ACC112 (cell line): ENCODE results near the gene TMEM98.
"Not testable (repeated sequence)": the region's sequence is repeated elsewhere in the genome, so short reads cannot be mapped to it uniquely, and the experiment has no call there.

ENCODE experiments used
- H2AFZ ChIP-seq: fragments of 200-600 bp; sonication (generic); one replicate; pipeline ENCODE4 v1.6.0; 2017; ENCODE audit warnings: antibody characterized with exemption, low read length; ENCODE audit not compliant: unreplicated experiment
- H3K27ac ChIP-seq: fragments of 200-600 bp; sonication (generic); 2 replicates; pipeline ENCODE4 v1.5.1; 2014; ENCODE audit warnings: low read depth, mild to moderate bottlenecking, antibody characterized with exemption, low read length, moderate library complexity
- H3K27me3 ChIP-seq: fragments of 200-600 bp; sonication (generic); 2 replicates; pipeline ENCODE4 v1.6.1; 2014; ENCODE audit warnings: mild to moderate bottlenecking, antibody characterized with exemption, low read length, moderate library complexity, mixed read lengths; ENCODE audit not compliant: insufficient read depth
- H3K36me3 ChIP-seq: fragments of 200-600 bp; sonication (generic); 2 replicates; pipeline ENCODE4 v1.6.1; 2016; ENCODE audit warnings: mild to moderate bottlenecking, antibody characterized with exemption, low read length, moderate library complexity, mixed read lengths; ENCODE audit not compliant: insufficient read depth
- H3K4me1 ChIP-seq: fragments of 200-600 bp; sonication (generic); one replicate; pipeline ENCODE4 v1.6.1; 2016; ENCODE audit warnings: low read length, mixed read lengths; ENCODE audit not compliant: insufficient read depth, unreplicated experiment, control insufficient read depth
- H3K4me3 ChIP-seq: fragments of 200-600 bp; sonication (generic); 2 replicates; pipeline ENCODE4 v1.5.1; 2014; ENCODE audit warnings: mild to moderate bottlenecking, low read depth, low read length
- H3K79me2 ChIP-seq: fragments of 200-600 bp; sonication (generic); one replicate; pipeline ENCODE4 v1.6.0; 2016; ENCODE audit warnings: low read length; ENCODE audit not compliant: control insufficient read depth, unreplicated experiment, insufficient read depth

TMEM98 gene

GRCh38 chr17:32955155-32955554 is 27.2 kb downstream of the TMEM98 start:
- Histone ChIP-seq H3K79me2 (no peaks in the 10 kb centered on the region), H3K27me3 (peaks cover 39% of the 10 kb centered on the region), H2AFZ (no peak overlapping the region), H3K36me3 (no peaks in the 10 kb centered on the region), H3K4me1 (no peaks in the 10 kb centered on the region), H3K4me3 (no peak overlapping the region), H3K27ac (no peak overlapping the region)

- H3K36me3 ChIP-seq = no peaks in the 10 kb centered on the region
- H2AFZ ChIP-seq = no peak overlapping the region
These were observed 28.5 kb downstream of the TMEM98 start for GRCh38 chr17:32956240-32956970.

GRCh38 chr17:32958418-32958817 is 30.5 kb downstream of the TMEM98 start:
- Histone ChIP-seq H3K27ac (no peak overlapping the region), H3K4me3 (no peak overlapping the region), H2AFZ (no peak overlapping the region), H3K27me3 (peaks cover 61% of the 10 kb centered on the region), H3K36me3 (no peaks in the 10 kb centered on the region), H3K79me2 (no peaks in the 10 kb centered on the region), H3K4me1 (no peaks in the 10 kb centered on the region)

More at GRCh38 chr17:32956240-32956970, 28.5 kb downstream of the TMEM98 start:
- Histone ChIP-seq H3K4me3 (no peak overlapping the region), H3K79me2 (no peaks in the 10 kb centered on the region), H3K4me1 (no peaks in the 10 kb centered on the region), H3K27me3 (peaks cover 49% of the 10 kb centered on the region), H3K27ac (no peak overlapping the region)

- Histone ChIP-seq H3K27ac (no peak overlapping the region), H3K27me3 (peaks cover 60% of the 10 kb centered on the region), H3K79me2 (no peaks in the 10 kb centered on the region), H3K36me3 (no peaks in the 10 kb centered on the region), H2AFZ (no peak overlapping the region), H3K4me1 (no peaks in the 10 kb centered on the region), H3K4me3 (no peak overlapping the region)
These were observed 32.9 kb downstream of the TMEM98 start for GRCh38 chr17:32960815-32961214.

GRCh38 chr17:32962320-32962711 is 34.4 kb downstream of the TMEM98 start:
- Histone ChIP-seq H3K36me3 (no peaks in the 10 kb centered on the region), H3K4me1 (no peaks in the 10 kb centered on the region), H3K27me3 (peaks cover 46% of the 10 kb centered on the region), H3K4me3 (no peak overlapping the region), H2AFZ (no peak overlapping the region), H3K27ac (no peak overlapping the region), H3K79me2 (no peaks in the 10 kb centered on the region)

- H3K27ac ChIP-seq = no peak overlapping the region
- H3K27me3 ChIP-seq = peaks cover 43% of the 10 kb centered on the region
- no peaks in the 10 kb centered on the region for H3K36me3 ChIP-seq
- no peak overlapping the region for H2AFZ ChIP-seq
- H3K4me1 ChIP-seq = no peaks in the 10 kb centered on the region
- H3K4me3 ChIP-seq = no peak overlapping the region
- H3K79me2 ChIP-seq = no peaks in the 10 kb centered on the region
These were observed 36.6 kb downstream of the TMEM98 start for GRCh38 chr17:32964541-32964940.

- peaks cover 26% of the 10 kb centered on the region for H3K27me3 ChIP-seq
- H3K27ac ChIP-seq, H3K4me3 ChIP-seq, H3K79me2 ChIP-seq, H3K36me3 ChIP-seq, H3K4me1 ChIP-seq, H2AFZ ChIP-seq: not testable (repeated sequence)
These were observed 41.3 kb downstream of the TMEM98 start for GRCh38 chr17:32969231-32969630.

GRCh38 chr17:32970281-32970680 is 42.3 kb downstream of the TMEM98 start:
- Histone ChIP-seq H3K27me3 (peaks cover 16% of the 10 kb centered on the region), H2AFZ (no peak overlapping the region), H3K27ac (no peak overlapping the region), H3K36me3 (no peaks in the 10 kb centered on the region), H3K4me3 (no peak overlapping the region), H3K4me1 (no peaks in the 10 kb centered on the region), H3K79me2 (no peaks in the 10 kb centered on the region)

- no peak overlapping the region for H2AFZ ChIP-seq
- H3K27ac ChIP-seq = no peak overlapping the region
- no peak overlapping the region for H3K4me3 ChIP-seq
- peaks cover 15% of the 10 kb centered on the region; the same call in 1 of the 2 replicates for H3K27me3 ChIP-seq
- H3K4me1 ChIP-seq = no peaks in the 10 kb centered on the region
- H3K79me2 ChIP-seq = no peaks in the 10 kb centered on the region
- H3K36me3 ChIP-seq = no peaks in the 10 kb centered on the region
These were observed 43.2 kb downstream of the TMEM98 start for GRCh38 chr17:32971171-32971570.

- Histone ChIP-seq H3K4me1 (no peaks in the 10 kb centered on the region), H3K36me3 (no peaks in the 10 kb centered on the region), H3K27ac (no peak overlapping the region), H2AFZ (no peak overlapping the region), H3K79me2 (no peaks in the 10 kb centered on the region), H3K4me3 (no peak overlapping the region), H3K27me3 (peaks cover 19% of the 10 kb centered on the region; the same call in 1 of the 2 replicates)
These were observed 48.2 kb downstream of the TMEM98 start for GRCh38 chr17:32976131-32976530.

- H3K79me2 ChIP-seq = no peaks in the 10 kb centered on the region
- no peak overlapping the region for H2AFZ ChIP-seq
- no peak overlapping the region for H3K27ac ChIP-seq
- H3K4me1 ChIP-seq = no peaks in the 10 kb centered on the region
- peaks cover 19% of the 10 kb centered on the region; the same call in 1 of the 2 replicates for H3K27me3 ChIP-seq
- H3K36me3 ChIP-seq = no peaks in the 10 kb centered on the region
- H3K4me3 ChIP-seq = no peak overlapping the region
These were observed 48.7 kb downstream of the TMEM98 start for GRCh38 chr17:32976605-32977004.
